ENCODE results near the gene UMAD1.

DNA sequence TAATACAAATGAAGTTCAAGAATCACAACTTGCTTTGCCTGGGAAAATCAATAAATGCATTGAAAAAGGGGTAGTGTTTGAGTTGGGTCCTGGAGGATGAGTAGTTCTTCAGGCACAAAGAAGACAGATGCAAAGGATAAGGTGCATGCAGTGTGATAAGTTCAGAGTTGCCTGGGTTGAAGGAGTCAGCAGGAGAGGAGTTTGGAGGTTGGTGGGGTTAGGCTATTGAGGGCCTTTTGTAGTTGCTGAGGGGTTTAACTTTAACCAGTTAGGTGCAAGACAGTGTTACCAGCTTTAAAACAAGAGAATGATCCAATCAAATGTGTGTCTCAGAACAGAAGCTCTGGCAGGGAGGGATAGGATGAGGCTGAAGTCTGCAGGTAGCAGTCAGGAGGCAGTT, 283.8 kb downstream of the UMAD1 start:
- TF ChIP-seq MAFK (IDR thresholded peaks at IDR 0.05; ENCODE audit: low read depth, low read length): no peak
- TF ChIP-seq, protein P1, sequence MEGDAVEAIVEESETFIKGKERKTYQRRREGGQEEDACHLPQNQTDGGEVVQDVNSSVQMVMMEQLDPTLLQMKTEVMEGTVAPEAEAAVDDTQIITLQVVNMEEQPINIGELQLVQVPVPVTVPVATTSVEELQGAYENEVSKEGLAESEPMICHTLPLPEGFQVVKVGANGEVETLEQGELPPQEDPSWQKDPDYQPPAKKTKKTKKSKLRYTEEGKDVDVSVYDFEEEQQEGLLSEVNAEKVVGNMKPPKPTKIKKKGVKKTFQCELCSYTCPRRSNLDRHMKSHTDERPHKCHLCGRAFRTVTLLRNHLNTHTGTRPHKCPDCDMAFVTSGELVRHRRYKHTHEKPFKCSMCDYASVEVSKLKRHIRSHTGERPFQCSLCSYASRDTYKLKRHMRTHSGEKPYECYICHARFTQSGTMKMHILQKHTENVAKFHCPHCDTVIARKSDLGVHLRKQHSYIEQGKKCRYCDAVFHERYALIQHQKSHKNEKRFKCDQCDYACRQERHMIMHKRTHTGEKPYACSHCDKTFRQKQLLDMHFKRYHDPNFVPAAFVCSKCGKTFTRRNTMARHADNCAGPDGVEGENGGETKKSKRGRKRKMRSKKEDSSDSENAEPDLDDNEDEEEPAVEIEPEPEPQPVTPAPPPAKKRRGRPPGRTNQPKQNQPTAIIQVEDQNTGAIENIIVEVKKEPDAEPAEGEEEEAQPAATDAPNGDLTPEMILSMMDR (conservative IDR thresholded peaks at IDR 0.05; ENCODE audit: low read depth, low read length): no peak
- TF ChIP-seq MAZ (IDR thresholded peaks at IDR 0.05; ENCODE audit: borderline replicate concordance, low read depth, low read length): no peak
- no peak for TF ChIP-seq MXI1 (IDR thresholded peaks at IDR 0.05; ENCODE audit: borderline replicate concordance, low read depth, low read length)
- no peak for TF ChIP-seq SMC3 (IDR thresholded peaks at IDR 0.05; ENCODE audit: low read depth, low read length)
- TF ChIP-seq CEBPB (IDR thresholded peaks at IDR 0.05; ENCODE audit: low read depth, low read length): no peak
- TF ChIP-seq RFX5 (IDR thresholded peaks at IDR 0.05; ENCODE audit: low read depth, low read length): no peak
- TF ChIP-seq POLR2A (IDR thresholded peaks at IDR 0.05; ENCODE audit: low read depth, low read length): no peak
- TF ChIP-seq, protein P2, sequence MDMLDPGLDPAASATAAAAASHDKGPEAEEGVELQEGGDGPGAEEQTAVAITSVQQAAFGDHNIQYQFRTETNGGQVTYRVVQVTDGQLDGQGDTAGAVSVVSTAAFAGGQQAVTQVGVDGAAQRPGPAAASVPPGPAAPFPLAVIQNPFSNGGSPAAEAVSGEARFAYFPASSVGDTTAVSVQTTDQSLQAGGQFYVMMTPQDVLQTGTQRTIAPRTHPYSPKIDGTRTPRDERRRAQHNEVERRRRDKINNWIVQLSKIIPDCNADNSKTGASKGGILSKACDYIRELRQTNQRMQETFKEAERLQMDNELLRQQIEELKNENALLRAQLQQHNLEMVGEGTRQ (IDR thresholded peaks at IDR 0.05; ENCODE audit: low read depth, low read length): no peak
- TF ChIP-seq BHLHE40 (IDR thresholded peaks at IDR 0.05; ENCODE audit: low read depth, low read length): no peak
- no peak for TF ChIP-seq CHD1 (IDR thresholded peaks at IDR 0.05; ENCODE audit: low read depth, low read length)
- TF ChIP-seq RAD21 (IDR thresholded peaks at IDR 0.05; ENCODE audit: low read length): no peak
- no peak for TF ChIP-seq RCOR1 (IDR thresholded peaks at IDR 0.05; ENCODE audit: insufficient replicate concordance, low read length)
- TF ChIP-seq FOS (IDR thresholded peaks at IDR 0.05; ENCODE audit: low read depth, low read length): no peak
